Keratinocyte (primary cell): ENCODE measurements around the gene AGAP1.

Experiments
- EZH2 ChIP-seq: IDR thresholded peaks from one replicate; pipeline ENCODE4 v1.6.1; 2012; ENCODE audit warnings: inconsistent platforms, mild to moderate bottlenecking, low read length, moderate library complexity
- TF ChIP-seq, protein P1 (sequence below), 3 experiments: IDR thresholded peaks in 1 of 3; conservative IDR thresholded peaks in 1 of 3; optimal IDR thresholded peaks in 1 of 3; 2 replicates in 2 of 3; 3 replicates in 1 of 3; pipeline versions ENCODE3 to v1.5.1; 2011; ENCODE audit warnings: low read length in 3 of 3, mild to moderate bottlenecking in 3 of 3, moderate library complexity in 2 of 3, control low read depth in 1 of 3, inconsistent platforms in 1 of 3; ENCODE audit not compliant: insufficient read depth in 2 of 3; ENCODE audit errors: extremely low read depth in 1 of 3

- TF ChIP-seq, protein P1, sequence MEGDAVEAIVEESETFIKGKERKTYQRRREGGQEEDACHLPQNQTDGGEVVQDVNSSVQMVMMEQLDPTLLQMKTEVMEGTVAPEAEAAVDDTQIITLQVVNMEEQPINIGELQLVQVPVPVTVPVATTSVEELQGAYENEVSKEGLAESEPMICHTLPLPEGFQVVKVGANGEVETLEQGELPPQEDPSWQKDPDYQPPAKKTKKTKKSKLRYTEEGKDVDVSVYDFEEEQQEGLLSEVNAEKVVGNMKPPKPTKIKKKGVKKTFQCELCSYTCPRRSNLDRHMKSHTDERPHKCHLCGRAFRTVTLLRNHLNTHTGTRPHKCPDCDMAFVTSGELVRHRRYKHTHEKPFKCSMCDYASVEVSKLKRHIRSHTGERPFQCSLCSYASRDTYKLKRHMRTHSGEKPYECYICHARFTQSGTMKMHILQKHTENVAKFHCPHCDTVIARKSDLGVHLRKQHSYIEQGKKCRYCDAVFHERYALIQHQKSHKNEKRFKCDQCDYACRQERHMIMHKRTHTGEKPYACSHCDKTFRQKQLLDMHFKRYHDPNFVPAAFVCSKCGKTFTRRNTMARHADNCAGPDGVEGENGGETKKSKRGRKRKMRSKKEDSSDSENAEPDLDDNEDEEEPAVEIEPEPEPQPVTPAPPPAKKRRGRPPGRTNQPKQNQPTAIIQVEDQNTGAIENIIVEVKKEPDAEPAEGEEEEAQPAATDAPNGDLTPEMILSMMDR (optimal IDR thresholded peaks at IDR 0.05 in 1 of 3, IDR thresholded peaks at IDR 0.05 in 1 of 3, conservative IDR thresholded peaks at IDR 0.05 in 1 of 3; ENCODE audit: extremely low read depth in 1 of 3, insufficient read depth in 2 of 3, low read length in 3 of 3), result no peak
- no peak for TF ChIP-seq EZH2
These were observed 342.7 kb downstream of the AGAP1 start for GRCh38 chr2:235836491-235836911.
